ENCODE data around the gene REXO1.
A peak's percentile ranks its signal among the peaks of the same experiment; 100 is the strongest.
"Not testable (repeated sequence)": the region's sequence is repeated elsewhere in the genome, so short reads cannot be mapped to it uniquely, and the experiment has no call there.

REXO1 gene

GRCh38 chr19:1811472-1811894, 36.8 kb downstream of the REXO1 start:
- no peak for DNase-seq

- no peak for DNase-seq
Observed at GRCh38 chr19:1810439-1811160, 37.7 kb downstream of the REXO1 start.

- no peak for DNase-seq
Observed at GRCh38 chr19:1809678-1810077, 38.6 kb downstream of the REXO1 start.

- no peak for DNase-seq
Observed at GRCh38 chr19:1808395-1808731, 39.9 kb downstream of the REXO1 start.

- DNase-seq = no peak
Observed at GRCh38 chr19:1807695-1808394, 40.4 kb downstream of the REXO1 start.

- DNase-seq = no peak
Observed at GRCh38 chr19:1807030-1807694, 41.1 kb downstream of the REXO1 start.

GRCh38 chr19:1806184-1807029, 41.9 kb downstream of the REXO1 start:
- DNase-seq = no peak

- DNase-seq = no peak
Observed at GRCh38 chr19:1805401-1806183, 42.7 kb downstream of the REXO1 start.

- no peak for DNase-seq
Observed at GRCh38 chr19:1804858-1805257, 43.4 kb downstream of the REXO1 start.

GRCh38 chr19:1799695-1800342, 48.5 kb downstream of the REXO1 start:
- peak; percentile 42 for DNase-seq

GRCh38 chr19:1797313-1797712, 51.0 kb downstream of the REXO1 start:
- DNase-seq = not testable (repeated sequence)

GRCh38 chr19:1796395-1797142, 51.7 kb downstream of the REXO1 start:
- no peak for DNase-seq

GRCh38 chr19:1794424-1795172, 53.7 kb downstream of the REXO1 start:
- DNase-seq = no peak

- no peak for DNase-seq
Observed at GRCh38 chr19:1791879-1792278, 56.4 kb downstream of the REXO1 start.

- no peak for DNase-seq
Observed at GRCh38 chr19:1790054-1790792, 58.1 kb downstream of the REXO1 start.

- DNase-seq = no peak
Observed at GRCh38 chr19:1789261-1790041, 58.8 kb downstream of the REXO1 start.

- no peak for DNase-seq
Observed at GRCh38 chr19:1787116-1787515, 61.2 kb downstream of the REXO1 start.

GRCh38 chr19:1786668-1787067, 61.6 kb downstream of the REXO1 start:
- DNase-seq = no peak

- DNase-seq = no peak
Observed at GRCh38 chr19:1785310-1785709, 63.0 kb downstream of the REXO1 start.

All from NCI-H2029 treated with DMSO at 0.1 percent for 48 hours (cell line).